Activated CD4-positive, CD25-positive, alpha-beta regulatory T cell treated with anti-CD3 and anti-CD28 coated beads, Interleukin-2, amount 50 U/mL, for 24 hours (primary cell): Measurements from ENCODE around the gene PDE1A.

Experiments
- ATAC-seq, 2 donors: fragments of 150-1000 bp; cut with Tn5 transposase; one replicate each; pipeline ENCODE4 v1.10.0; 2021; ENCODE audit warnings: mild to moderate bottlenecking in 1 of 2, moderate library complexity in 1 of 2

The PDE1A gene

GRCh38 chr2:182113334-182113733 lies 313.5 kb downstream of the PDE1A start:
- ATAC-seq, result no peak

DNA sequence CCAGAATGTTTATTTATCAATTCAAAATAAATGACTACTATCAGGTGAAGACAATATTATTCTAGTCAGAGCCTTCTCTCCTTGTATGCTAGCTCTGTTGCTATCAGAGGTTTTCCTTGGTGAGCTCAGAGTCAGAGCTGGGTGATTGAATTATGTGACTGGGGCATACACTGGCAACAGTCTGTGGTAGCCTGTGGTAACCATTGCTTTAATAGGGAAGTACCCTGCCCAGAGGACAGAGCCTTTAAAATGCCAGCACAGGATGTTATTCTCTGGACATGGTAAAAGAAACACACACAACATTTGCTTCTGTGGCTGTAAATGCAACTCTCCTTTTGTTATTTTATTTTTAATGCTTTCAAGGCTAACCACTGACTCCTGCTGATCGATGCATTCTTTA lies 316.5 kb downstream of the PDE1A start:
- ATAC-seq, result no peak

DNA sequence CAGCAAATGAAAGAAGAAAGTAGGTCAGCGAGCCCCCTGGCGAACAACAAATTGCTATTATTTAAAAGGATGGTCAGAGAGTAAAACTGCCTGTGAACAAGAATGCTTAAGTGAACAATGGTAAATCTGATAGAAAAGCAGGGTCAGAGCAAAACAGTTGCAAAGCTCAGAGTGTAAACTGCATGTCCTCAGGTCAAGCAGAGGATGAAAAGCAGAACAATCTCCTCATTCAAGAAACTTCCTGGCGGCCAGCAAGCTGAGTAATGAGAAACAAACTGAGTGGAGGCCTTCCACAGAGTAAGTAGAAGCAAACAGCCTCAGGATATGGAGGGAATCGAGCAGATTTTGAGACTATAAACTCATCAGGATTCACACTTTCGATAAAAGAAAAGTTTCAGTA lies 323.3 kb downstream of the PDE1A start:
- no peak for ATAC-seq

DNA sequence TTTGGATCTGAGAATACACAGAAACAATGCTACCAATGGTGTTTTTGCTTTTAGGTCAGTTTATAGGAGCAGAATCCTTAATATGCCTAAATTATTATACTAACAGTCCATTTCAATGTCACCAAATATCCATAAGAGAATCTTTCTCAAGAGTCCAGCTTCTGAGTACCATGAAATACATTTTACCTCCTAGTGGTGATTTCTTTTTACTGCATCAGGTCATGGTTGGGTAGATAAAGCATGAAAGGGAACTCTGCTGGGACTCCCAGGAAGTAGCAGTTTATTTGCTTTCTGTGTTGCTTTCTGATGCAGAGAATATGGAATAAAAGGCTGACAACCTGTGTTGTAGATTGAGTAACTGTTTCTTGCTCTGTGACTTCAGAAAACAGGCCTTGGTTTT lies 325.6 kb downstream of the PDE1A start:
- ATAC-seq, result no peak

- ATAC-seq, result no peak
Observed at GRCh38 chr2:182098648-182099047, 328.2 kb downstream of the PDE1A start.

GRCh38 chr2:182097571-182098164 lies 329.2 kb downstream of the PDE1A start:
- no peak for ATAC-seq

DNA sequence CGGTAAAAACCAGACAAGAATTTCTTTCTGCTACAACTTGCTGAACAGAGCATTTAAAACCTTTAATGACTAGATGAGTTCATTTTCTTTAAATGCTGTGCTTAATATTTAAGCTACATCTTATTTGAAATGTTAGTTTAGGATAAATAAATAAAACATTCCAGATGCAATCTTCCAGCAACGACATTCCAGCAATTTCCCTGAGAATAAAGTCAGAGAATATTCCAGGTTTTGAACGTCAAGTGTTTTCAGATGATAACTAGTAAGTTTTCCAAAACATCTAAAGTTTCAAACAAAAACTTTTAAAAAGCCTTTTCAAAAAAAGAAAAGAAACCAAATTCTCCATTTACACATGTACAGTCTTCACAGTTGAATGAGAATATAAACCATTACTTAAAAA lies 336.4 kb downstream of the PDE1A start:
- ATAC-seq, result no peak
